Kidney capillary endothelial cell (primary cell): ENCODE results near the gene ACSF2.

ENCODE experiments used
- DNase-seq: peaks from one replicate; pipeline ENCODE4 v3.0.0-alpha.2; 2018; ENCODE audit warnings: low spot score

The ACSF2 gene

GRCh38 chr17:50478391-50479381 lies 52.7 kb downstream of the ACSF2 start, which contains the start of gene RSAD1:
TSS of gene RSAD1 (plus strand) at chr17:50478860. CDS start at chr17:50478885, 25 bp downstream.
- peak; percentile 85 for DNase-seq

GRCh38 chr17:50479522-50480141 lies 53.6 kb downstream of the ACSF2 start:
- peak; percentile 80 for DNase-seq

- no peak for DNase-seq
These were observed 54.2 kb downstream of the ACSF2 start for GRCh38 chr17:50480142-50480764.

- peak; percentile 66 for DNase-seq
These were observed 55.0 kb downstream of the ACSF2 start for GRCh38 chr17:50480854-50481490.

GRCh38 chr17:50481648-50482047 lies 55.6 kb downstream of the ACSF2 start:
- DNase-seq = no peak

DNA sequence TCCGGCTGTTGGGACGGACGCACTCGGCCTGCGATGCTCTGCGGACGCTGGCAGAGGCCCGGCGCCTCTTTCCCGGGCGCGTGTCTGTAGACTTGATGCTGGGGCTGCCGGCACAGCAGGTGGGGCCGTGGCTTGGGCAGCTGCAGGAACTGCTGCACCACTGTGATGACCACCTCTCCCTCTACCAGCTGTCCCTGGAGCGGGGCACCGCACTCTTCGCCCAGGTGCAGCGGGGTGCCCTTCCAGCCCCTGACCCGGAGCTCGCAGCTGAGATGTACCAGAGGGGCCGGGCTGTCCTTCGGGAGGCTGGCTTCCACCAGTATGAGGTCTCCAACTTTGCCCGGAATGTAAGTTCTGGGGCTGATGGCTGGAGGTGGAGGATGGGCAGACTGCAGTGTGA lies 56.1 kb downstream of the ACSF2 start:
- DNase-seq = no peak

GRCh38 chr17:50482516-50482915 lies 56.5 kb downstream of the ACSF2 start:
- peak; percentile 91 for DNase-seq

DNA sequence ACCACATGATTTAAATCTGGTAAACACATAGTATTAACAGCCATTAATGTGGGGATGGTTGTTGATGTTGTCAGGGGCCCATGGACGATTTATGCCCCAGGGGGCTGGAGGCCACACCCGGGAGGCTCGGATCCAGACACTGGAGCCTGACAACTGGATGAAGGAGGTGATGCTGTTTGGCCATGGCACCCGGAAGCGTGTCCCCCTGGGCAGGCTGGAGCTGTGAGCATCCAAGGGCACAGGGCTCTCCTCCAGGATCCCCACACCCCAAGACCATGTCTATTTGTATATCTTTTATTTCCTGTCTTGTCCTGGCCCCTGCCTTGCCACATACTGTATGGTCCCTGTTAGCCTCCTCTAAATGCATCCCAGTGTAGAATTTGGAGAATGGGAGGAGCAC lies 57.2 kb downstream of the ACSF2 start:
- DNase-seq = no peak

DNA sequence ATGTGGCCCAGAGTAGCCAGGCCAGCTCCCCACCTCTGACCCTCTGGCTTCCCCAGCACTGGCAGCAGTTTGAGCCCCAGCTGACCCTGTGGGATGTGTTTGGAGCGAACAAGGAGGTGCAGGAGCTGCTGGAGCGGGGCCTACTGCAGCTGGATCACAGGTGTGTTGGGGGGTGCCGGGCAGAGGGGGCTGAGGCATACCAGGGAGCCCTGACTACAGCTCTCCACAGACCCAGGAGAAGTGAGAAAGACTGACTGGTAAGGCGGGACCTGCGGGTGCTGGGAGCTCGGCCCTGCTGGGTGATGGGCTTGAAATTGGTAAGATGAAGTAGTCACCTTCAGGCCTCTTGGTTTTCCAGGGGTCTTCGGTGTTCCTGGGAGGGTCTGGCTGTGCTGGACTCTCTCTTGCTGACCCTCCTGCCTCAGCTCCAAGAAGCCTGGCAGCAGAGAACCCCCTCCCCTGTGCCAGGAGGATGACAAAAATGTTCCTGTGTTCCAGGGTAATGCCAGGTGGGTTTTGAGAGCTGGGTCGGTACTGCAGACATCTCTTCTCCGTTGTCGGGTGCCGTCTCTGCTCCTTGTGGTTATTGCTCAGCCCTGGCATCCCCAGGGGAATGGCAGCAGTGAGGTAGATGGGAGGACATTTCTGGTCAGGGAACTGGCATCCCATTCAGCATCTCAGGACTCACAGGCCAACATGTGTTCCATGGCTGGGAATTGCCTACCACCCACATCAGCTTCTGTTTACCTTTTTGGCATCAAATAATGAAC lies 58.6 kb downstream of the ACSF2 start:
- no peak for DNase-seq

DNA sequence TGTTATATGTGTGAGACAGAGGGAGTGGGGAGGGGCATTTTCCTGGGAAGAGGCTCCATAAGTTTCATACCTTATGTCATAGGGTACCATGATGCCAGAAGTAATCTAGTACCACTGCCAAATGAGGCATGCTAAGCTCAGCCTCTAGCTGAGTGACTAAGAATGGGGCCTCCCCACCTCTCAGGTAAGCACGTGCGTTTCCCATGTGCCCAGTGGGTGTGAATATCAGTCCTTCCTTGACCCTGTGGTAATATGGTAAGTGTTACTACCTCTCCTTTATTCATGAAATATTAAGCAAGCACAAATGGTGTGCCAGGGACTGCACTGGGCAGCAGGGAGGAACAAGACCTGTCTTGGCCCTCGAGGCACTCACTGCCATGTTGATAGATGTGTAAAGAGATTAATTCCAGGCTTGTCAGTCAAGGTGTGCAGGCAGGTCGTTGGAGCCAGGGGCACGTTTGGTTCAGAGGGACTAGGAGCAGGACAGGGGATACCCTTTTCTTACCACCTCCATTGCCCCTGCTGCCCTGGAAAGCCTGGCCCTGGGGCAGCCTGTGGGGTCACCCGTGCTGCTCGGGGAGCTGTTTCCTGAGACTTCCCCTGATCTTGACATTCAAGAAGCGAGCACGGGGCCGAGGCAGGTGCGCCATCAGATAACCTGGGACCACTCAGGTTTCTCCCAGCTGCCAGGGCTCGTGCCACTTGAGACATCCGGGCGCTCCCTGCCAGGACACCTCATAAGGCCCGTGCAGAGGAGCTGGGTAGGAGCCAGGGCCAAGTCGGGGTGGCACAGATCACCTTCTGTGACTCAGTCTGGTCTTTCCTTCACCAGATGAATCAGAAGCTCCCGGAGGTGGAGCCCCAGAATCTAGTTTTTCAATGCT lies 61.4 kb downstream of the ACSF2 start:
- no peak for DNase-seq

DNA sequence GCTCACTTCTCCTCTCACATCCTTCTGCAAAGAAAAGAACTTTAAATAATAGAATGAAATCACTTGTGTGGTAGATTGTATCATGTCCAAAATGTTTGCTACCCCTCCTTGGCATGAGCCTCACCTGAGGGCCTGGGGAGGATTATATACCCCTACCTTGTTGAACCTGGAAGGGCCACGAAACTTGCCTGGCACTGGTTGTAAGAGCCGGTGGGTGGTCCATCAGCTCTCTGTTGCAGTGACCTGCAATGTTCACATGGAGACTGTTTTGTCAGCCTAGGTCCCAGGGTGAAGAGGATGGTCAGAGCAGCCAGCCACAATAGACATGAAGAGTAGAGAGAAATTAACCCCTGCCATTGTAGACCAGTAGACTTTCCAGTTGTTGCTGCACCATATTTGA lies 62.9 kb downstream of the ACSF2 start:
- no peak for DNase-seq

DNA sequence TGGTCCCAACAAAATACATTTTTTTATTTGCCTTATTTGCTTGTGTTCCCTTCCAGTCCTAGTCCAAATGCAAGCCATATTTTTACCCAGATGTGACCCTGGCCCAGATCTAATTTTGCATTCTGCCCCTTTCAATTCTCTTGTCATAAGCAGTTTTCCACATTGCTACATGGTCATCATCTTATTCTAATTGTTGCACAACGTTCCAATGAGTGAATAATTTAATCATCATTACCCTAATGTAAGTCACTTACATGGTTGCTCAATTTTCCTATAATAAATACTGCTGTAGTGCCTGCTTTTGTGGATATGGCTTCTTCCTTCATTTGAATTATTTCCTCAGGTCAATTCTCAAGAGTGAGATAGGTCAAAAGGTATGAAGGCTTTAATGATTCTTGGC lies 65.5 kb downstream of the ACSF2 start:
- DNase-seq = no peak

- no peak for DNase-seq
These were observed 66.2 kb downstream of the ACSF2 start for GRCh38 chr17:50492214-50492613.

DNA sequence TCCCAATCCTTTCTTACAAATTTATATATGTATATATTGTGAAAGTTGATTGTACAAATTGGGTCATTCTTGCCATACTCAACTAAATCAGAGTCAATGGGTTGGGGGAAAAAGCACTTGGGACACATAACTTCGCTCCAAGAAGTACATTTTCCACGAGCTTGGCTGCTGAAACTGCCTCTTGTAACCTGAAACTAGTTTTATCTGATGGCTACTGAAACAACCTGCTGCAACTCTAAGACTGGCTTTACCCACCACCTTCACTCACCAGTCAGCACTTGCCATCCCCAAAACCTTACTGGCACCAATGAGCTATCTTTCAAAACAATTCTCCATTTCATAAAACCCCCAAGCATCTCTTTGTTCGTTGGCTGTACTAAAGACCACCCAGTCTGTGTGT lies 67.7 kb downstream of the ACSF2 start:
- DNase-seq = no peak

- no peak for DNase-seq
These were observed 69.3 kb downstream of the ACSF2 start for GRCh38 chr17:50495217-50495823.

DNA sequence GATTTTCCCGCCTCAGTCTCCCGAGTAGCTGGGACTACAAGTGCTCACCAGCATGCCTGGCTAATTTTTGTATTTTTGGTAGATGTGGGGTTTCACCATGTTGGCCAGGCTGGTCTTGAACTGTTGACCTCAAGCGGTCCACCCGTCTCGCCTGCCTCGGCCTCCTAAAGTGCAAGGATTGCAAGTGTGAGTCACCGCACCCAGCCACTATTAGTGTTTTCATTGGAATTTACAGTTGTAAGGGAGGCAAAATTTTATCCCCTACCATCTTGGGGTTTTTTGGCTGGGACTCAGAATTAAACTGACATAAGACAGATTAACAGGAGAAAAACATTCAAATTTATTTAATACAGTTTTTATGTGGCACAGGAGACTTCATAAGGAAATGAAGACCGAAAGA lies 69.9 kb downstream of the ACSF2 start:
- DNase-seq = no peak

DNA sequence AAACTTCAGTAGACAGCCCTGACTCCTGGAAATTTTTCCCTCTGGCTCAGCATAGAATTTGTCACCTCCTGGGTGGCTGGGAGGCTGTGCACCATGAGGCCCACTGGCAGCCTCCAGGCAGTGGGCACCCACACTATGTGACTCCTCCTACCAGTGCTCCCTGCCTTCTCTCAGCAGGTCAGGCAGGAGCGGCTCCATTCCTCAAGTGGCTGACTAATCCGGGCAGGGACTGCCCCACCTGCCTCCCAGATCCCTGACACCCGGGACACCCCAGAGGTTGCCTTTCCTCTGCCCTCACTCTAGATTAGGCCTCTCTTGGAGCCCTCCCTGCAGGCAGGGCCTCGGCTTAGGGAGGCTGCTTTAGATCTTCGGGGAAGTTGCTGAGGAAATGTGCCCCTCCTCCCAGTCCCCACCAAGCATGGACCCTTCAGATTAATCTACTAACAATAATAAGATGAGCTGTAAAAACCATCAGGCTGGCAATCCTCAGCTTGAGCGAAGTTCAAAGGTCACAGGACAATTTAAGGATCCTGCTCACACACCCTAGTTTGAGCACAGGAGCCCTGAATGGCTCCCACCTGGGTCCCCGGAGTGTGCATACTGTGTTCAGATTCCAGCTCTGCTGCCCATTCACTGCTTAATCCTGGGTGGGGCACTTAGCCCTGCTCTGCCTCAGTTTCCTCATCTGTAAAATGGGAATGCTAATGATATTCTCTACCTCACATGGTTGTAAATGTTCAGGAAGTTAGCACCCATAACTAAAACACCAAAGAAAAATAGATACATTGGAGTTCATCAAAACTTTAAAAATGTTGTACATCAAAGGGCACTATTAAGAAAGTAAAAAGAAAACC lies 72.2 kb downstream of the ACSF2 start:
- DNase-seq = no peak

DNA sequence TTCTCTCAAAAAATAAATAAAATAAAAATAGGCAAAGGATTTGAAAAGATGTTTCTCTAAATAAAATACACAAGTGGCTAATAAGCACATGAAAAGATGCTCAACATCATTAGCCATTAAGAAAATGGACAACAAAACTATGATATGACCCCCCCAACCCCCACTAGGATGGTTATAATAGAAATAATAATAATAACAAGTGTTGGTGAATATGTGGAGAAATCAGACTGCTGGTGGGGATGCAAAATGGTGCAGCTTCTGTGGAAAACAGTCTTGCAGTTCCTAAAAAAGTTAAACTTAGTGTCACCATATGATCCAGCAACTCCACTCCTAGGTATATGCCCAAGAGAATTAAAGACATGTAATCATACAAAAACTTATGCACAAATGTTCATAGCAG lies 73.3 kb downstream of the ACSF2 start:
- no peak for DNase-seq

DNA sequence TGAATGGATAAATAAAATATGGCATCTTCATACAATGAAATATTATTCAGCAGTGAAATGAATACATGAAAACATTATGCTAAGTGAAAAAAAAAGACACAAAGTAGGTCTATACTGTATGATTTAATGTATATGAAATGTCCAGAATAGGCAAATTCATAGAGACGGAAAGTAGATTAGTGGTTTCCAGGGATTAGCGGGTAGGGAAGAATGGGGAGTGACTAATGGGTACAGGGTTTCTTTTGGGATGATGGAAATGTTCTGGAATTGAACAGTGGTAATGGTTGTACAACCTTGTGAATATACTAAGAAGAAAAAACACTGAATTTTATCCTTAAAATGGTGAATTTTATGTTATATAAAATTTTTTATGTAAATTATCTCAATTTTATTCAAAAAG lies 73.7 kb downstream of the ACSF2 start:
- DNase-seq = no peak
